GM12878 (cell line): Measurements from ENCODE around the gene S1PR4. TPM values are rescaled to one million over a fixed set of nuclear protein-coding genes. Genes with fewer than 3 reads are reported as not detected.

Experiments used
- ATAC-seq: fragments of 200-7000 bp; cut with Tn5 transposase; 3 replicates; pipeline ENCODE4 v1.9.1; 2020; ENCODE audit warnings: mild to moderate bottlenecking, moderate library complexity
- BruUV-seq: library from RNA; stranded (reverse); fragments of 400-500 nt; replicated peaks from 2 replicates; lab custom pipeline; 2021; lab: Mats Ljungman, UMichigan
- CTCF ChIA-PET: fragments of 300-600 bp; sonication (Branson Sonifier 250); formaldehyde crosslinking; extraction: SDS; loops from one replicate; lab custom pipeline; 2021; ENCODE audit warnings: inconsistent platforms; lab: Yijun Ruan, JAX
- POLR2A ChIA-PET: fragments of 350-600 bp; formaldehyde crosslinking; extraction: SDS; loops from one replicate; lab custom pipeline; 2021; ENCODE audit warnings: inconsistent platforms; lab: Charles Lee
- RAD21 ChIA-PET: fragments of 300-600 bp; sonication (Branson Sonifier 250); formaldehyde crosslinking; loops from one replicate; lab custom pipeline; 2023; ENCODE audit warnings: antibody characterized with exemption; ENCODE audit not compliant: unreplicated experiment; lab: Charles Lee
- SMC1A ChIA-PET: fragments of 300-600 bp; sonication (Branson Sonifier 250); formaldehyde crosslinking; loops from one replicate; lab custom pipeline; 2023; ENCODE audit not compliant: unreplicated experiment, uncharacterized antibody; lab: Charles Lee
- DNase-seq: peaks from one replicate; pipeline ENCODE4 v3.0.0-alpha.2; 2011; ENCODE audit warnings: low read depth, low spot score
- FAIRE-seq: peaks from 3 replicates; lab custom pipeline; 2011; peaks lifted over from hg19 to GRCh38; lab: Jason Lieb, UNC
- H2AFZ ChIP-seq: 2 replicates; pipeline ENCODE4 v1.6.0; 2011; ENCODE audit warnings: low read depth, low read length, control low read depth; ENCODE audit not compliant: control insufficient read depth
- H3K27ac ChIP-seq: 2 replicates; pipeline ENCODE4 v1.5.1; 2011; ENCODE audit warnings: control low read depth; ENCODE audit not compliant: control insufficient read depth, insufficient read depth
- H3K27me3 ChIP-seq, 2 experiments: replicated peaks in 1 of 2; 2 replicates each; pipeline versions ENCODE4 v1.6.0 to v1.6.1; 2011; ENCODE audit warnings: low read length in 1 of 2; ENCODE audit not compliant: control insufficient read depth in 2 of 2, insufficient read depth in 2 of 2
- H3K36me3 ChIP-seq, 2 experiments: 2 replicates each; pipeline ENCODE4 v1.5.1; 2011; ENCODE audit warnings: low read length in 1 of 2; ENCODE audit not compliant: control insufficient read depth in 2 of 2, insufficient read depth in 2 of 2
- H3K4me1 ChIP-seq: 2 replicates; pipeline ENCODE4 v1.6.1; 2011; ENCODE audit warnings: mild to moderate bottlenecking, low read length, moderate library complexity, mixed read lengths; ENCODE audit not compliant: control insufficient read depth, insufficient read depth
- H3K4me2 ChIP-seq: 2 replicates; pipeline ENCODE4 v1.6.0; 2011; ENCODE audit warnings: control low read depth; ENCODE audit not compliant: control insufficient read depth, insufficient read depth
- H3K4me3 ChIP-seq: fragments of 200-600 bp; sonication (generic); 2 replicates; pipeline ENCODE4 v1.5.1; 2016
- H3K79me2 ChIP-seq: 2 replicates; pipeline ENCODE4 v1.6.0; 2011; ENCODE audit warnings: low read length; ENCODE audit not compliant: control insufficient read depth, insufficient read depth
- H3K9ac ChIP-seq: 2 replicates; pipeline ENCODE4 v1.8.0; 2011; ENCODE audit warnings: low read length, control low read depth, mixed read lengths; ENCODE audit not compliant: control insufficient read depth, insufficient read depth
- H3K9me3 ChIP-seq: replicated peaks from 3 replicates; pipeline ENCODE4 v1.5.1; 2011; ENCODE audit warnings: mild to moderate bottlenecking, low read length; ENCODE audit not compliant: control insufficient read depth, insufficient read depth
- H4K20me1 ChIP-seq: 2 replicates; pipeline ENCODE4 v1.6.0; 2011; ENCODE audit not compliant: control insufficient read depth, insufficient read depth
- GATAD2B ChIP-seq: fragments of 450-650 bp; conservative IDR thresholded peaks from 2 replicates; pipeline ENCODE4 v1.6.1; 2017; ENCODE audit warnings: low read depth, mild to moderate bottlenecking, moderate library complexity
- ZBTB40 ChIP-seq: fragments of 450-650 bp; IDR thresholded peaks from 2 replicates; pipeline ENCODE4 v1.6.1; 2016; ENCODE audit warnings: mild to moderate bottlenecking, moderate library complexity, borderline replicate concordance
- WGBS: methylation state at CpG from one replicate; pipeline ENCODE4 v1.1.6; 2016; ENCODE audit warnings: low lambda C conversion rate; ENCODE audit not compliant: insufficient replicate concordance, insufficient coverage; ENCODE audit errors: missing lambda C conversion rate; 5-methylcytosine and 5-hydroxymethylcytosine counted together
- in situ Hi-C: fragments of 300-500 bp; cut with MboI; formaldehyde crosslinking; loops from 9 replicates; pipeline ENCODE4 v1.14.3; 2018; ENCODE audit warnings: mixed read lengths
- intact Hi-C: fragments of 100-400 bp; cut with micrococcal nuclease; formaldehyde crosslinking; loops from one replicate; pipeline ENCODE4 v1.14.2; 2022; ENCODE audit not compliant: unreplicated experiment
- polyA plus RNA-seq, 11 experiments: library from polyadenylated mRNA; depleted of rRNA in 4 of 11; unstranded in 6 of 11; stranded (reverse) in 5 of 11; fragments of >200 nt; fragmentation: Nextera tagmentation in 4 of 11; fragmentation: Illumina TruSeq in 1 of 11; extraction: Ambion mirVana in 4 of 11; extraction: Trizol in 1 of 11; gene quantifications; 1 replicate in 1 of 11; 2 replicates in 10 of 11; pipeline versions ENCODE4 v1.2.1 to v1.2.3, GENCODE V29; 2011 to 2016; ENCODE audit warnings: inconsistent platforms in 2 of 11, missing spikeins in 2 of 11, low read depth in 1 of 11
- total RNA-seq, 4 experiments: library from RNA; depleted of rRNA in 3 of 4; stranded (reverse); fragments of >200 nt in 3 of 4; fragmentation: Illumina TruSeq in 1 of 4; extraction: Trizol in 1 of 4; gene quantifications; 2 replicates each; pipeline versions ENCODE4 v1.2.1 to v1.2.3, GENCODE V29; 2013 to 2021

S1PR4 gene
- total and polyA plus RNA-seq, 10 of the 15 experiments (the other 5 are each of a cell fraction or from before 2014, with no cell fraction given): 0.19 to 57.7 (median 32.4) TPM; not detected in 1

GRCh38 chr19:3188627-3189596 is 10.3 kb downstream of the S1PR4 start:
- Histone ChIP-seq H3K27me3 (no peaks in the 10 kb centered on the region), H2AFZ (no peak overlapping the region), H3K36me3 (peaks cover 3 to 5% of the 10 kb centered on the region in 2 experiments; a peak in 3 of 4 replicates), H3K4me2 (peak overlapping the region; percentile 68), H3K79me2 (peaks cover 50% of the 10 kb centered on the region), H3K4me3 (peak overlapping the region; percentile 76; the same call in 1 of the 2 replicates), H3K9me3 (no peaks in the 10 kb centered on the region), H3K4me1 (peaks cover 14% of the 10 kb centered on the region), H3K9ac (no peak overlapping the region), H3K27ac (no peak overlapping the region), H4K20me1 (no peaks in the 10 kb centered on the region)
- DNase-seq (no peak), FAIRE-seq (no peak), ATAC-seq (no peak)
- CTCF ChIA-PET: interaction anchor here (0.7 to 1.3 kb wide), 2 partner anchors 42 to 63 kb away, joined by 3 to 4 read pairs; no protein-coding TSS in a partner anchor
- TF ChIP-seq GATAD2B (no peak), ZBTB40 (peak; percentile 89)
- SMC1A ChIA-PET: no interaction called here
- intact Hi-C loops (no loop called here), in situ Hi-C loops (no loop called here)
- POLR2A ChIA-PET: interaction anchor here (1.1 kb wide), 1 partner anchor 8 kb away, joined by 3 read pairs; no protein-coding TSS in a partner anchor
- RAD21 ChIA-PET: no interaction called here
- BruUV-seq: no TSS peak
- 81% methylated on average over 34 of the region's 35 CpGs for WGBS
